ENCODE data around the gene PTGIS.

Gene PTGIS

GRCh38 chr20:49534255-49534712 lies 33.7 kb downstream of the PTGIS start:
- peak; percentile 59 for DNase-seq (ENCODE audit: low read depth)
- peak; percentile 79 for TF ChIP-seq CTCF (IDR thresholded peaks at IDR 0.05; ENCODE audit: insufficient read depth, low read depth, low read length, missing control alignments)
- no peak overlapping the region for H3K4me3 ChIP-seq (ENCODE audit: low read depth, low read length)

- no peak for TF ChIP-seq CTCF (IDR thresholded peaks at IDR 0.05; ENCODE audit: insufficient read depth, low read depth, low read length, missing control alignments)
- no peak for DNase-seq (ENCODE audit: low read depth)
- no peak overlapping the region for H3K4me3 ChIP-seq (ENCODE audit: low read depth, low read length)
Observed at GRCh38 chr20:49532285-49532946, 35.5 kb downstream of the PTGIS start.

- no peak for DNase-seq (ENCODE audit: low read depth)
- TF ChIP-seq CTCF (IDR thresholded peaks at IDR 0.05; ENCODE audit: insufficient read depth, low read depth, low read length, missing control alignments), result no peak
- no peak overlapping the region for H3K4me3 ChIP-seq (ENCODE audit: low read depth, low read length)
Observed at GRCh38 chr20:49529470-49529869, 38.5 kb downstream of the PTGIS start.

- TF ChIP-seq CTCF (IDR thresholded peaks at IDR 0.05; ENCODE audit: insufficient read depth, low read depth, low read length, missing control alignments), result no peak
- DNase-seq (ENCODE audit: low read depth), result no peak
- no peak overlapping the region for H3K4me3 ChIP-seq (ENCODE audit: low read depth, low read length)
Observed at GRCh38 chr20:49526568-49526967, 41.4 kb downstream of the PTGIS start.

- TF ChIP-seq CTCF (IDR thresholded peaks at IDR 0.05; ENCODE audit: insufficient read depth, low read depth, low read length, missing control alignments), result no peak
- DNase-seq (ENCODE audit: low read depth), result no peak
- no peak overlapping the region for H3K4me3 ChIP-seq (ENCODE audit: low read depth, low read length)
Observed at GRCh38 chr20:49526056-49526455, 41.9 kb downstream of the PTGIS start.

GRCh38 chr20:49523767-49524360 lies 44.1 kb downstream of the PTGIS start:
- no peak overlapping the region for H3K4me3 ChIP-seq (ENCODE audit: low read depth, low read length)

More at GRCh38 chr20:49523767-49524360, 44.1 kb downstream of the PTGIS start:
- TF ChIP-seq CTCF (IDR thresholded peaks at IDR 0.05; ENCODE audit: insufficient read depth, low read depth, low read length, missing control alignments), result no peak
- DNase-seq (ENCODE audit: low read depth), result no peak

All from GM12865 (cell line).